ENCODE data around the gene CNBD2.
"Not testable (repeated sequence)": the region's sequence is repeated elsewhere in the genome, so short reads cannot be mapped to it uniquely, and the experiment has no call there.

The CNBD2 gene

DNA sequence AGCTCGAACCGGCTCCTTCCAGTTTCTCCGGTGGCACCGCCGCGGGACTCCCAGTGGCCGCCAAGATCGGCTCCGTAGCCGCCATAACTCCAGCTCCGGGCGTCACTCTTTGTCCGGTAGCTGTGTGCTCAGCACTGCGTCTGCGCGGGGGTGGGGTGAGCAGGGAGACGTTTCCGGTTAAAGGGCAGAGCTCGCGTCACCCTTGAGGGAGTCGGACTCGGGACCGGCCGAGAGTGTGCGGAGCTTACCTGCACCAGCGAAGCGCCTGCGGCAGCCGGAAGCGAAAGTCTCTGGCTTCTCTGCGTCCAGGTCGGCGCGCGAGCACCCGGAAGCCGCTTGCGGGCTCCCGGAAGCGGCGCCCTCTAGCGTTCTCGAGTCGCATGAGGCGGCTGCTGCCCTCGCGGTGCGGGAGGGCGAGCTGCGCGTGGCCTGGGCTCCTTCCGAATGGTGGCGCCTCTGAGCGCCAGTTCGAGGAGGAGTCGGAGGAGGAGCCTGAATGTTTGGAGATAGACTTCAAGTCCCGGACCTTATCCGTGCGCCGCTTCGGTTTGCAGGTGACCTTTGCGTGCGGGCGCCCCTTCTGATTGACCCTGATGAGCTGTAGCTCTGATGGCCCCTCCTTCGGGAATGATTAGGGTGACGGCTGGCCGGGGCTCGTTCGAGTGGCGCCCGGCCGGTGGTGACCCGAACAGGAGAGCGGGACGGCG lies 14.0 kb upstream of the CNBD2 start, which contains the start of gene SCAND1:
SCAND1 (minus strand) TSS at position 303 of the 707 bp plus-strand sequence; CDS start at position 85, 218 bp downstream.
- H3K4me1 ChIP-seq: peaks cover 4% of the 10 kb centered on the region
- no peaks in the 10 kb centered on the region for H3K9me3 ChIP-seq
- peak; percentile 97 to 99 for DNase-seq (ENCODE audit: low spot score in 2 of 2)
- peak within 1 kb of the TSS; percentile 99 for H3K4me3 ChIP-seq
- peaks cover 12% of the 10 kb centered on the region for H3K36me3 ChIP-seq (replicated peaks)
- no peaks in the 10 kb centered on the region for H3K27me3 ChIP-seq (ENCODE audit: low read depth)
- in situ Hi-C loops (cut with MboI; ENCODE audit: low sequenced_read_pairs): no loop called here

- DNase-seq (ENCODE audit: low spot score in 2 of 2): no peak
- no peaks in the 10 kb centered on the region for H3K27me3 ChIP-seq (ENCODE audit: low read depth)
- H3K36me3 ChIP-seq (replicated peaks): peaks cover 12% of the 10 kb centered on the region
- no peaks in the 10 kb centered on the region for H3K9me3 ChIP-seq
- H3K4me1 ChIP-seq: peaks cover 4% of the 10 kb centered on the region
- in situ Hi-C loops (cut with MboI; ENCODE audit: low sequenced_read_pairs): no loop called here
- H3K4me3 ChIP-seq: peak overlapping the region; percentile 99
Measured at GRCh38 chr20:35954907-35955251, 13.5 kb upstream of the CNBD2 start.

GRCh38 chr20:35956616-35957015 lies 11.8 kb upstream of the CNBD2 start:
- in situ Hi-C loops (cut with MboI; ENCODE audit: low sequenced_read_pairs): no loop called here
- H3K36me3 ChIP-seq (replicated peaks): peaks cover 12% of the 10 kb centered on the region
- H3K4me1 ChIP-seq: peaks cover 4% of the 10 kb centered on the region
- no peak overlapping the region for H3K4me3 ChIP-seq
- no peaks in the 10 kb centered on the region for H3K27me3 ChIP-seq (ENCODE audit: low read depth)
- H3K9me3 ChIP-seq: no peaks in the 10 kb centered on the region
- no peak for DNase-seq (ENCODE audit: low spot score in 2 of 2)

DNA sequence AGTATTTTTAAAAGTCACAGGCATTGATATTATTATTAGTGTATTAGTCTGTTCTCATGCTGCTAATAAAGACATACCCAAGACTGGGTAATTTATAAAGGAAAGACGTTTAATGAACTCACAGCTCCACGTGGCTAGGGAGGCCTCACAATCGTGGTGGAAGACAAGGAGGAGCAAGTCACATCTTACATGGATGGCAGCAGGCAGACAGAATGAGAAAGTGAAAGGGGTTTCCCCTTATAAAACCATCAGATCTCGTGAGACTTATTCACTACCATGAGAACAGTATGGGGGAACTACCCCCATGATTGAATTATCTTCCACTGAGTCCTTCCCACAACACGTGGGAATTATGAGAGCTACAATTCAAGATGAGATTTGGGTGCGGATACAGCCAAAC lies 9.1 kb upstream of the CNBD2 start:
- H3K9me3 ChIP-seq: not testable (repeated sequence)

GRCh38 chr20:35963878-35964277 lies 4.5 kb upstream of the CNBD2 start:
- Histone ChIP-seq H3K36me3 (replicated peaks) (no peaks in the 10 kb centered on the region), H3K9me3 (no peaks in the 10 kb centered on the region), H3K4me3 (no peak overlapping the region), H3K27me3 (ENCODE audit: low read depth) (no peaks in the 10 kb centered on the region), H3K4me1 (no peaks in the 10 kb centered on the region)
- in situ Hi-C loops (cut with MboI; ENCODE audit: low sequenced_read_pairs): no loop called here
- DNase-seq (ENCODE audit: low spot score in 2 of 2): no peak

More for the DNA sequence above, 9.1 kb upstream of the CNBD2 start:
- H3K4me3 ChIP-seq; H3K36me3 ChIP-seq (replicated peaks); DNase-seq (ENCODE audit: low spot score in 2 of 2); H3K4me1 ChIP-seq; H3K27me3 ChIP-seq (ENCODE audit: low read depth); in situ Hi-C loops (cut with MboI; ENCODE audit: low sequenced_read_pairs): not testable (repeated sequence)

- Histone ChIP-seq H3K4me3 (no peak overlapping the region), H3K27me3 (ENCODE audit: low read depth) (no peaks in the 10 kb centered on the region), H3K9me3 (no peaks in the 10 kb centered on the region), H3K36me3 (replicated peaks) (no peaks in the 10 kb centered on the region), H3K4me1 (no peaks in the 10 kb centered on the region)
- no peak for DNase-seq (ENCODE audit: low spot score in 2 of 2)
- in situ Hi-C loops (cut with MboI; ENCODE audit: low sequenced_read_pairs): no loop called here
Measured at GRCh38 chr20:35968930-35969329, 540 bp downstream of the CNBD2 start.

- in situ Hi-C loops (cut with MboI; ENCODE audit: low sequenced_read_pairs): no loop called here
- H3K4me3 ChIP-seq: no peak overlapping the region
- H3K36me3 ChIP-seq (replicated peaks): no peaks in the 10 kb centered on the region
- no peaks in the 10 kb centered on the region for H3K27me3 ChIP-seq (ENCODE audit: low read depth)
- H3K4me1 ChIP-seq: no peaks in the 10 kb centered on the region
- no peak for DNase-seq (ENCODE audit: low spot score in 2 of 2)
- no peaks in the 10 kb centered on the region for H3K9me3 ChIP-seq
Measured at GRCh38 chr20:35971981-35972380, 3.6 kb downstream of the CNBD2 start.

- no peaks in the 10 kb centered on the region for H3K9me3 ChIP-seq
- in situ Hi-C loops (cut with MboI; ENCODE audit: low sequenced_read_pairs): no loop called here
- no peaks in the 10 kb centered on the region for H3K4me1 ChIP-seq
- no peaks in the 10 kb centered on the region for H3K36me3 ChIP-seq (replicated peaks)
- no peaks in the 10 kb centered on the region for H3K27me3 ChIP-seq (ENCODE audit: low read depth)
- DNase-seq (ENCODE audit: low spot score in 2 of 2): no peak
- H3K4me3 ChIP-seq: no peak overlapping the region
Measured at GRCh38 chr20:35972462-35972861, 4.1 kb downstream of the CNBD2 start.

GRCh38 chr20:35974256-35974655 lies 5.9 kb downstream of the CNBD2 start:
- no peaks in the 10 kb centered on the region for H3K27me3 ChIP-seq (ENCODE audit: low read depth)
- no peaks in the 10 kb centered on the region for H3K9me3 ChIP-seq
- no peaks in the 10 kb centered on the region for H3K36me3 ChIP-seq (replicated peaks)
- DNase-seq (ENCODE audit: low spot score in 2 of 2): no peak
- H3K4me3 ChIP-seq: no peak overlapping the region
- H3K4me1 ChIP-seq: no peaks in the 10 kb centered on the region
- in situ Hi-C loops (cut with MboI; ENCODE audit: low sequenced_read_pairs): no loop called here

DNA sequence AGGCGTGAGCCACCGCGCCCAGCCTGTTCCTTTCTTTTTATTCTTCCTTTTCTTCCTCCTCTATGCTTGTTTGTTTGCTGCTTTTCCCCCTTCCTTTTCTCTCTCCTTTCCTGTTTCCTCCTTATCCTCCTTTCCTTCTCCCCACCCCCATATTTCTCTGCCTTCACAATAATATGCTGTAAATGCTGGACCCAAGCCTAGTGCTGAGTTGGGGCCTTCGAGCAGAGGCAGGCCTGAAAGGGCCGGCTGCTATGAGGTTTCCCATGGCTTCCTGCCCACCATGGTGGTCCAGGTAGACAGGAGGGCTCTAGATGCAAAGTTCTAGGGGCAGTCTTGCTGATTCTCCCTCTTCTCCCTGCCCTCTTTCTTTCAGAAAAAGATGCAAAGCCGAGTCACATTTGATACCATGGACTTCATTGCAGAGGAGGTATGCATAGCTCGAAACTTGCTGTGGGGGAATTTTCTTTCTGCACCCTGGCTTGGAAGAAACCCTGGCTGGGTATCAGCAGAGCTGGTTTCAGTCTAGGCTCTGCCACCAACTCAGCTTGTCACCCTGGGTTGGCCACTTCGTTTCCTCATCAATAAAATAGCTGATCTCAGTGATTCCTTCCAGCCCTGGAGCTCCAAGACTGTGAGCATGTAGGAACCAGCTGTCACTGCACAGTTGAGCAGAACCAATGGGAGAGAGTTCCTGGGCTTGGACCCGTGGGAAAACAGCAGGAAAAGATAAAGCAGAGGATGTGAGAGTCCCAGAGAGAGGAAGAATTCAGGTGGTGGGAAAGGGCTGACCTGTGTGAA lies 7.4 kb downstream of the CNBD2 start:
- H3K27me3 ChIP-seq (ENCODE audit: low read depth): no peaks in the 10 kb centered on the region
- in situ Hi-C loops (cut with MboI; ENCODE audit: low sequenced_read_pairs): loop anchor here (25.0 kb wide), 1 partner anchor 462 kb away; no protein-coding TSS in a partner anchor
- no peaks in the 10 kb centered on the region for H3K36me3 ChIP-seq (replicated peaks)
- no peak for DNase-seq (ENCODE audit: low spot score in 2 of 2)
- H3K9me3 ChIP-seq: no peaks in the 10 kb centered on the region
- no peak overlapping the region for H3K4me3 ChIP-seq
- no peaks in the 10 kb centered on the region for H3K4me1 ChIP-seq

GRCh38 chr20:35978041-35978513 lies 9.7 kb downstream of the CNBD2 start:
- DNase-seq (ENCODE audit: low spot score in 2 of 2): no peak
- Histone ChIP-seq H3K9me3 (no peaks in the 10 kb centered on the region), H3K36me3 (replicated peaks) (no peaks in the 10 kb centered on the region), H3K4me1 (no peaks in the 10 kb centered on the region), H3K27me3 (ENCODE audit: low read depth) (no peaks in the 10 kb centered on the region), H3K4me3 (no peak overlapping the region)
- in situ Hi-C loops (cut with MboI; ENCODE audit: low sequenced_read_pairs): loop anchor here (25.0 kb wide), 1 partner anchor 459 kb away; no protein-coding TSS in a partner anchor

GRCh38 chr20:35979544-35979943 lies 11.2 kb downstream of the CNBD2 start:
- in situ Hi-C loops (cut with MboI; ENCODE audit: low sequenced_read_pairs): loop anchor here (25.0 kb wide), 1 partner anchor 458 kb away; no protein-coding TSS in a partner anchor

GRCh38 chr20:35981969-35982368 lies 13.6 kb downstream of the CNBD2 start:
- DNase-seq (ENCODE audit: low spot score in 2 of 2): no peak
- Histone ChIP-seq H3K27me3 (ENCODE audit: low read depth) (no peaks in the 10 kb centered on the region), H3K4me3 (no peak overlapping the region), H3K9me3 (no peaks in the 10 kb centered on the region), H3K36me3 (replicated peaks) (no peaks in the 10 kb centered on the region), H3K4me1 (no peaks in the 10 kb centered on the region)
- in situ Hi-C loops (cut with MboI; ENCODE audit: low sequenced_read_pairs): loop anchor here (25.0 kb wide), 1 partner anchor 455 kb away; no protein-coding TSS in a partner anchor

More at GRCh38 chr20:35979544-35979943, 11.2 kb downstream of the CNBD2 start:
- Histone ChIP-seq H3K4me3 (no peak overlapping the region), H3K9me3 (no peaks in the 10 kb centered on the region), H3K36me3 (replicated peaks) (no peaks in the 10 kb centered on the region), H3K4me1 (no peaks in the 10 kb centered on the region), H3K27me3 (ENCODE audit: low read depth) (no peaks in the 10 kb centered on the region)
- no peak for DNase-seq (ENCODE audit: low spot score in 2 of 2)

- in situ Hi-C loops (cut with MboI; ENCODE audit: low sequenced_read_pairs): loop anchor here (25.0 kb wide), 1 partner anchor 453 kb away; no protein-coding TSS in a partner anchor
- no peak overlapping the region for H3K4me3 ChIP-seq
- DNase-seq (ENCODE audit: low spot score in 2 of 2): no peak
- no peaks in the 10 kb centered on the region for H3K4me1 ChIP-seq
- no peaks in the 10 kb centered on the region for H3K27me3 ChIP-seq (ENCODE audit: low read depth)
- H3K36me3 ChIP-seq (replicated peaks): no peaks in the 10 kb centered on the region
- no peaks in the 10 kb centered on the region for H3K9me3 ChIP-seq
Measured at GRCh38 chr20:35984382-35984781, 16.0 kb downstream of the CNBD2 start.

All from HAP-1 (cell line).